HCT116 (cell line): Measurements from ENCODE around the gene PPP2R2D. TPM values are rescaled to one million over a fixed set of nuclear protein-coding genes. Genes with fewer than 3 reads are reported as not detected.

ENCODE experiments used
- ATAC-seq: fragments of 200-7000 bp; cut with Tn5 transposase; 2 replicates; pipeline ENCODE4 v1.9.1; 2020; ENCODE audit warnings: mild to moderate bottlenecking, moderate library complexity
- BruUV-seq: library from RNA; stranded (reverse); fragments of 400-500 nt; replicated peaks from 2 replicates; lab custom pipeline; 2021; lab: Mats Ljungman, UMichigan
- CTCF ChIA-PET: fragments of 300-600 bp; sonication (Branson Sonifier 250); formaldehyde crosslinking; loops from one replicate; lab custom pipeline; 2021; ENCODE audit warnings: antibody characterized with exemption; lab: Charles Lee
- POLR2A ChIA-PET: fragments of 300-600, 350-600 bp; sonication (Branson Sonifier 250); formaldehyde crosslinking; loops from one replicate; lab custom pipeline; 2021; ENCODE audit warnings: antibody characterized with exemption; lab: Charles Lee
- RAD21 ChIA-PET, 2 experiments: fragments of 300-600 bp; sonication (Branson Sonifier 250); formaldehyde crosslinking; loops; one replicate each; lab custom pipeline; 2023; ENCODE audit warnings: low total read pairs in 2 of 2; ENCODE audit not compliant: uncharacterized antibody in 2 of 2, unreplicated experiment in 2 of 2, low non-redundant PET in 1 of 2; lab: Charles Lee
- DNase-seq: peaks from one replicate; pipeline ENCODE4 v3.0.0-alpha.2; 2010; ENCODE audit warnings: low read depth, low spot score
- H2AFZ ChIP-seq: fragments of 200-600 bp; shearing (Covaris generic), sonication (generic); 2 replicates; pipeline ENCODE4 v1.6.1; 2017; ENCODE audit warnings: low read depth, mixed run types, mixed read lengths, antibody characterized with exemption, low read length; ENCODE audit not compliant: poor library complexity, severe bottlenecking
- H3K27ac ChIP-seq: 2 replicates; pipeline ENCODE4 v1.5.1; 2012; ENCODE audit warnings: low read depth, low read length
- H3K27me3 ChIP-seq: fragments of 200-600 bp; sonication (generic); 2 replicates; pipeline ENCODE4 v1.6.1; 2016; ENCODE audit warnings: mixed run types, low read length, mixed read lengths; ENCODE audit not compliant: insufficient read depth
- H3K36me3 ChIP-seq, 2 experiments: fragments of 200-500 bp in 1 of 2; fragments of 200-600 bp in 1 of 2; sonication (Bioruptor generic) in 1 of 2; sonication (generic) in 1 of 2; 2 replicates each; pipeline versions ENCODE4 v1.5.1 to v1.6.1; 2014 to 2016; ENCODE audit warnings: low read length in 2 of 2, inconsistent platforms in 1 of 2, mixed read lengths in 1 of 2, mixed run types in 1 of 2; ENCODE audit not compliant: insufficient read depth in 2 of 2, control insufficient read depth in 1 of 2
- H3K4me1 ChIP-seq, 2 experiments: fragments of 200-600 bp in 1 of 2; sonication (generic) in 1 of 2; 2 replicates each; pipeline versions ENCODE4 v1.5.1 to v1.6.1; 2012 to 2017; ENCODE audit warnings: low read length in 2 of 2, inconsistent platforms in 1 of 2, mild to moderate bottlenecking in 1 of 2, mixed read lengths in 1 of 2, mixed run types in 1 of 2, moderate library complexity in 1 of 2; ENCODE audit not compliant: insufficient read depth in 2 of 2, control insufficient read depth in 1 of 2
- H3K4me2 ChIP-seq: fragments of 200-600 bp; sonication (generic); 2 replicates; pipeline ENCODE4 v1.6.1; 2017; ENCODE audit warnings: mixed run types, low read length, mixed read lengths
- H3K4me3 ChIP-seq, 2 experiments: fragments of 200-600 bp in 1 of 2; sonication (generic) in 1 of 2; replicated peaks in 1 of 2; 2 replicates each; pipeline ENCODE4 v1.5.1; 2011 to 2016; ENCODE audit warnings: low read length in 2 of 2, control low read depth in 1 of 2, low read depth in 1 of 2, mild to moderate bottlenecking in 1 of 2, mixed read lengths in 1 of 2, mixed run types in 1 of 2
- H3K79me2 ChIP-seq: fragments of 200-600 bp; sonication (generic); 2 replicates; pipeline ENCODE4 v1.6.1; 2017; ENCODE audit warnings: mild to moderate bottlenecking, mixed run types, low read length, moderate library complexity, mixed read lengths; ENCODE audit not compliant: insufficient read depth
- H3K9ac ChIP-seq: fragments of 200-600 bp; sonication (generic); 2 replicates; pipeline ENCODE4 v1.6.1; 2016; ENCODE audit warnings: low read length, mixed read lengths
- H3K9me2 ChIP-seq: fragments of 200-600 bp; sonication (generic), shearing (Covaris generic); 2 replicates; pipeline ENCODE4 v1.6.1; 2017; ENCODE audit warnings: mixed run types, mild to moderate bottlenecking, moderate library complexity; ENCODE audit not compliant: insufficient read depth
- H3K9me3 ChIP-seq, 2 experiments: fragments of 200-500 bp in 1 of 2; fragments of 200-600 bp in 1 of 2; sonication (Bioruptor generic) in 1 of 2; sonication (generic) in 1 of 2; 2 replicates each; pipeline ENCODE4 v1.6.1; 2014 to 2017; ENCODE audit warnings: low read length in 2 of 2, mixed read lengths in 2 of 2, inconsistent platforms in 1 of 2, low read depth in 1 of 2, mild to moderate bottlenecking in 1 of 2, mixed run types in 1 of 2, moderate library complexity in 1 of 2; ENCODE audit not compliant: control insufficient read depth in 1 of 2, insufficient read depth in 1 of 2
- H4K20me1 ChIP-seq: fragments of 200-600 bp; sonication (generic), shearing (Covaris generic); 2 replicates; pipeline ENCODE4 v1.6.1; 2017; ENCODE audit warnings: mixed run types, mild to moderate bottlenecking, moderate library complexity; ENCODE audit not compliant: insufficient read depth
- CEBPB ChIP-seq: IDR thresholded peaks from 2 replicates; pipeline ENCODE4 v1.6.1; 2012; ENCODE audit warnings: low read depth
- EGR1 ChIP-seq: IDR thresholded peaks from 2 replicates; pipeline ENCODE4 v1.6.1; 2012; ENCODE audit warnings: low read depth
- ELF1 ChIP-seq: IDR thresholded peaks from 2 replicates; pipeline ENCODE4 v1.6.1; 2012; ENCODE audit warnings: low read depth, borderline replicate concordance
- EZH2 ChIP-seq: fragments of 200-600 bp; sonication (generic); IDR thresholded peaks from 2 replicates; pipeline ENCODE4 v1.6.1; 2017; ENCODE audit warnings: antibody characterized with exemption, mixed run types
- EZH2phosphoT487 ChIP-seq: fragments of 200-600 bp; IDR thresholded peaks from 2 replicates; pipeline ENCODE4 v1.6.1; 2018; ENCODE audit warnings: antibody characterized with exemption, borderline replicate concordance
- FOSL1 ChIP-seq: IDR thresholded peaks from 2 replicates; pipeline ENCODE4 v1.6.1; 2012; ENCODE audit warnings: low read depth
- POLR2A ChIP-seq: IDR thresholded peaks from 2 replicates; pipeline ENCODE4 v1.7.0; 2011; ENCODE audit warnings: borderline replicate concordance; ENCODE audit not compliant: insufficient read depth, insufficient read length; ENCODE audit errors: extremely low read depth
- POLR2AphosphoS5 ChIP-seq: IDR thresholded peaks from 2 replicates; pipeline ENCODE4 v1.6.1; 2011; ENCODE audit warnings: mild to moderate bottlenecking, low read depth, low read length, moderate library complexity
- SIN3A ChIP-seq: IDR thresholded peaks from 2 replicates; pipeline ENCODE4 v1.6.1; 2012; ENCODE audit warnings: low read depth
- SRF ChIP-seq: IDR thresholded peaks from 2 replicates; pipeline ENCODE4 v1.6.1; 2012; ENCODE audit warnings: low read depth
- TCF7L2 ChIP-seq: IDR thresholded peaks from 2 replicates; pipeline ENCODE4 v1.7.0; 2011; ENCODE audit warnings: borderline replicate concordance, inconsistent platforms; ENCODE audit not compliant: insufficient read depth, insufficient read length; ENCODE audit errors: extremely low read depth
- YY1 ChIP-seq: IDR thresholded peaks from 2 replicates; pipeline ENCODE4 v1.6.1; 2011; ENCODE audit warnings: low read length, low read depth, moderate library complexity, mild to moderate bottlenecking; ENCODE audit not compliant: insufficient replicate concordance; ENCODE audit errors: extremely low read depth
- ZFX ChIP-seq: fragments of 450-650 bp; IDR thresholded peaks from 2 replicates; pipeline ENCODE4 v1.6.1; 2017
- ZNF274 ChIP-seq: fragments of 200-500 bp; sonication (Bioruptor generic); IDR thresholded peaks from 2 replicates; pipeline ENCODE4 v1.6.1; 2014; ENCODE audit warnings: mild to moderate bottlenecking, low read depth, low read length, inconsistent platforms
- intact Hi-C: fragments of 100-400 bp; cut with micrococcal nuclease; formaldehyde crosslinking; loops from 2 replicates; pipeline ENCODE4 v1.10.0; 2022
- total RNA-seq: library from RNA; stranded (reverse); gene quantifications from one replicate; pipeline ENCODE4 v1.2.1, GENCODE V29; 2021; ENCODE audit not compliant: unreplicated experiment
- TF ChIP-seq, protein P1 (sequence below): IDR thresholded peaks from 2 replicates; pipeline ENCODE4 v1.6.1; 2012
- TF ChIP-seq, protein P2 (sequence below): IDR thresholded peaks from 2 replicates; pipeline ENCODE4 v1.6.1; 2012
- TF ChIP-seq, protein P3 (sequence below): IDR thresholded peaks from 2 replicates; pipeline ENCODE4 v1.6.1; 2012; ENCODE audit warnings: low read depth
- TF ChIP-seq, protein P4 (sequence below): IDR thresholded peaks from 2 replicates; pipeline ENCODE4 v1.6.1; 2011; ENCODE audit warnings: mild to moderate bottlenecking, low read length, moderate library complexity; ENCODE audit not compliant: insufficient replicate concordance; ENCODE audit errors: extremely low read depth

The PPP2R2D gene
- total RNA-seq, 1 experiment from 2014 or later: 18.1 TPM

DNA sequence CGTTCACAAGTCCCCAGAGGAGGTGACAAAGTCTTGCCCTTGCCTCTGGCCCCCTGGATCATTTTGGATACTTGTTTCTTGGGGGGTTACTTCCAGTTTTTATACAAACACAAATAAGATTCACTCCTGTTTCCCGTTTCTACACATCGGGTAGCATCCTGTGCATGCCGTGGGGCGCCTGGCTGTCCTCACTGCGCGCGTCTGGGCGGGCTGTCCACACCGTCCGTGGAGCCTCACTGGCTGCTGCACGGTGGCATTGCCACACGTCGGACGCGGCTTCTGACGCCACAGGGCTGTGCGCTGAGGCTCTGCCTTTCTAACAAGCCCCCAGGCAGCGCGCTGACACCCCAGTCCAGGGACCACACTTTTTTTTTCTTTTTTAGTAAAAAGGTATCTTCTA, 62.5 kb downstream of the PPP2R2D start:
- H4K20me1 ChIP-seq: no peaks in the 10 kb centered on the region
- no peaks in the 10 kb centered on the region for H3K9me2 ChIP-seq
- no peaks in the 10 kb centered on the region for H3K36me3 ChIP-seq
- BruUV-seq: no TSS peak
- H3K4me2 ChIP-seq: no peak overlapping the region
- intact Hi-C loops: no loop called here
- ATAC-seq (no peak), DNase-seq (no peak)
- ChIA-PET CTCF (no interaction called here), POLR2A (no interaction called here), RAD21 (no interaction called here)
- H3K4me3 ChIP-seq: no peak overlapping the region
- no peaks in the 10 kb centered on the region for H3K27me3 ChIP-seq
- no peak overlapping the region for H3K27ac ChIP-seq
- H3K9ac ChIP-seq: no peak overlapping the region
- H3K9me3 ChIP-seq: no peaks in the 10 kb centered on the region
- H2AFZ ChIP-seq: no peak overlapping the region
- no peaks in the 10 kb centered on the region for H3K4me1 ChIP-seq
- no peaks in the 10 kb centered on the region for H3K79me2 ChIP-seq
- TF ChIP-seq, protein P1, sequence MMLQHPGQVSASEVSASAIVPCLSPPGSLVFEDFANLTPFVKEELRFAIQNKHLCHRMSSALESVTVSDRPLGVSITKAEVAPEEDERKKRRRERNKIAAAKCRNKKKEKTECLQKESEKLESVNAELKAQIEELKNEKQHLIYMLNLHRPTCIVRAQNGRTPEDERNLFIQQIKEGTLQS: no peak
- TF ChIP-seq EZH2phosphoT487 (no peak), YY1 (no peak), FOSL1 (no peak), ZNF274 (no peak), POLR2A (no peak), POLR2AphosphoS5 (no peak), SRF (no peak), SIN3A (no peak), ELF1 (no peak), EZH2 (no peak), EGR1 (no peak), TCF7L2 (no peak), CEBPB (no peak), ZFX (no peak)
- TF ChIP-seq, protein P2, sequence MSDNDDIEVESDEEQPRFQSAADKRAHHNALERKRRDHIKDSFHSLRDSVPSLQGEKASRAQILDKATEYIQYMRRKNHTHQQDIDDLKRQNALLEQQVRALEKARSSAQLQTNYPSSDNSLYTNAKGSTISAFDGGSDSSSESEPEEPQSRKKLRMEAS: no peak
- TF ChIP-seq, protein P3, sequence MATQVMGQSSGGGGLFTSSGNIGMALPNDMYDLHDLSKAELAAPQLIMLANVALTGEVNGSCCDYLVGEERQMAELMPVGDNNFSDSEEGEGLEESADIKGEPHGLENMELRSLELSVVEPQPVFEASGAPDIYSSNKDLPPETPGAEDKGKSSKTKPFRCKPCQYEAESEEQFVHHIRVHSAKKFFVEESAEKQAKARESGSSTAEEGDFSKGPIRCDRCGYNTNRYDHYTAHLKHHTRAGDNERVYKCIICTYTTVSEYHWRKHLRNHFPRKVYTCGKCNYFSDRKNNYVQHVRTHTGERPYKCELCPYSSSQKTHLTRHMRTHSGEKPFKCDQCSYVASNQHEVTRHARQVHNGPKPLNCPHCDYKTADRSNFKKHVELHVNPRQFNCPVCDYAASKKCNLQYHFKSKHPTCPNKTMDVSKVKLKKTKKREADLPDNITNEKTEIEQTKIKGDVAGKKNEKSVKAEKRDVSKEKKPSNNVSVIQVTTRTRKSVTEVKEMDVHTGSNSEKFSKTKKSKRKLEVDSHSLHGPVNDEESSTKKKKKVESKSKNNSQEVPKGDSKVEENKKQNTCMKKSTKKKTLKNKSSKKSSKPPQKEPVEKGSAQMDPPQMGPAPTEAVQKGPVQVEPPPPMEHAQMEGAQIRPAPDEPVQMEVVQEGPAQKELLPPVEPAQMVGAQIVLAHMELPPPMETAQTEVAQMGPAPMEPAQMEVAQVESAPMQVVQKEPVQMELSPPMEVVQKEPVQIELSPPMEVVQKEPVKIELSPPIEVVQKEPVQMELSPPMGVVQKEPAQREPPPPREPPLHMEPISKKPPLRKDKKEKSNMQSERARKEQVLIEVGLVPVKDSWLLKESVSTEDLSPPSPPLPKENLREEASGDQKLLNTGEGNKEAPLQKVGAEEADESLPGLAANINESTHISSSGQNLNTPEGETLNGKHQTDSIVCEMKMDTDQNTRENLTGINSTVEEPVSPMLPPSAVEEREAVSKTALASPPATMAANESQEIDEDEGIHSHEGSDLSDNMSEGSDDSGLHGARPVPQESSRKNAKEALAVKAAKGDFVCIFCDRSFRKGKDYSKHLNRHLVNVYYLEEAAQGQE: no peak
- TF ChIP-seq, protein P4, sequence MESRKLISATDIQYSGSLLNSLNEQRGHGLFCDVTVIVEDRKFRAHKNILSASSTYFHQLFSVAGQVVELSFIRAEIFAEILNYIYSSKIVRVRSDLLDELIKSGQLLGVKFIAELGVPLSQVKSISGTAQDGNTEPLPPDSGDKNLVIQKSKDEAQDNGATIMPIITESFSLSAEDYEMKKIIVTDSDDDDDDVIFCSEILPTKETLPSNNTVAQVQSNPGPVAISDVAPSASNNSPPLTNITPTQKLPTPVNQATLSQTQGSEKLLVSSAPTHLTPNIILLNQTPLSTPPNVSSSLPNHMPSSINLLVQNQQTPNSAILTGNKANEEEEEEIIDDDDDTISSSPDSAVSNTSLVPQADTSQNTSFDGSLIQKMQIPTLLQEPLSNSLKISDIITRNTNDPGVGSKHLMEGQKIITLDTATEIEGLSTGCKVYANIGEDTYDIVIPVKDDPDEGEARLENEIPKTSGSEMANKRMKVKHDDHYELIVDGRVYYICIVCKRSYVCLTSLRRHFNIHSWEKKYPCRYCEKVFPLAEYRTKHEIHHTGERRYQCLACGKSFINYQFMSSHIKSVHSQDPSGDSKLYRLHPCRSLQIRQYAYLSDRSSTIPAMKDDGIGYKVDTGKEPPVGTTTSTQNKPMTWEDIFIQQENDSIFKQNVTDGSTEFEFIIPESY: no peak
